Forelimb muscle (tissue), 1 donor: ENCODE measurements around the gene PRELID1. TPM values are rescaled to one million over a fixed set of nuclear protein-coding genes. Genes with fewer than 3 reads are reported as not detected.
"Not testable (repeated sequence)": the region's sequence is repeated elsewhere in the genome, so short reads cannot be mapped to it uniquely, and the experiment has no call there.

Experiments
- DNase-seq: peaks from one replicate; pipeline ENCODE4 v3.0.0-alpha.2; 2013; ENCODE audit warnings: low read depth
- polyA plus RNA-seq: library from polyadenylated mRNA; unstranded; fragments of 120-200 nt; gene quantifications from one replicate; pipeline ENCODE4 v1.2.1, GENCODE V29; 2013; ENCODE audit not compliant: insufficient read length

Gene PRELID1
- polyA plus RNA-seq, 1 donor: 73.8 TPM

- no peak for DNase-seq
Measured at GRCh38 chr5:177335701-177336065, 32.1 kb downstream of the PRELID1 start.

- DNase-seq: no peak
Measured at GRCh38 chr5:177336112-177336511, 32.5 kb downstream of the PRELID1 start.

- no peak for DNase-seq
Measured at GRCh38 chr5:177336603-177337494, 33.2 kb downstream of the PRELID1 start.

- DNase-seq: no peak
Measured at GRCh38 chr5:177338251-177339106, 34.9 kb downstream of the PRELID1 start.

- no peak for DNase-seq
Measured at GRCh38 chr5:177339107-177339638, 35.6 kb downstream of the PRELID1 start.

- not testable (repeated sequence) for DNase-seq
Measured at GRCh38 chr5:177343000-177343399, 39.4 kb downstream of the PRELID1 start.

- no peak for DNase-seq
Measured at GRCh38 chr5:177343777-177344176, 40.2 kb downstream of the PRELID1 start.

- no peak for DNase-seq
Measured at GRCh38 chr5:177344891-177345290, 41.3 kb downstream of the PRELID1 start.

- DNase-seq: no peak
Measured at GRCh38 chr5:177346820-177347219, 43.2 kb downstream of the PRELID1 start.

GRCh38 chr5:177347699-177348098 is 44.1 kb downstream of the PRELID1 start:
- no peak for DNase-seq

GRCh38 chr5:177349362-177349647 is 45.7 kb downstream of the PRELID1 start:
- DNase-seq: no peak

GRCh38 chr5:177349762-177350161 is 46.2 kb downstream of the PRELID1 start:
- no peak for DNase-seq

GRCh38 chr5:177350776-177351391 is 47.3 kb downstream of the PRELID1 start:
- no peak for DNase-seq

GRCh38 chr5:177351392-177352329 is 48.1 kb downstream of the PRELID1 start, which contains the start of gene LMAN2:
Gene LMAN2 (minus strand): TSS chr5:177351668. CDS start chr5:177351647, 21 bp downstream.
- peak; percentile 96 for DNase-seq

- no peak for DNase-seq
Measured at GRCh38 chr5:177353093-177353492, 49.5 kb downstream of the PRELID1 start.

GRCh38 chr5:177354256-177354655 is 50.7 kb downstream of the PRELID1 start:
- no peak for DNase-seq

GRCh38 chr5:177354711-177355110 is 51.1 kb downstream of the PRELID1 start:
- no peak for DNase-seq

- no peak for DNase-seq
Measured at GRCh38 chr5:177355162-177355867, 51.7 kb downstream of the PRELID1 start.

GRCh38 chr5:177355868-177356168 is 52.2 kb downstream of the PRELID1 start:
- DNase-seq: no peak
